T-helper 17 cell (primary cell): Measurements from ENCODE around the gene HDAC1. TPM values are rescaled to one million over a fixed set of nuclear protein-coding genes. Genes with fewer than 3 reads are reported as not detected.

Experiments used
- ATAC-seq: fragments of 150-1000 bp; cut with Tn5 transposase; 2 replicates; pipeline ENCODE4 v1.10.0; 2021; ENCODE audit warnings: mild to moderate bottlenecking, moderate library complexity
- DNase-seq, 3 donors: peaks; one replicate each; pipeline versions ENCODE4 v3.0.0 to v3.0.0-alpha.2; 2020 to 2021
- H3K9me3 ChIP-seq: one replicate; pipeline ENCODE4 v1.7.0; 2013; ENCODE audit warnings: low read length, mild to moderate bottlenecking; ENCODE audit not compliant: control insufficient read depth, poor library complexity, severe bottlenecking
- H3K27ac Mint-ChIP-seq: one replicate; pipeline ENCODE4 v1.8.0; 2022; ENCODE audit warnings: mild to moderate bottlenecking, moderate library complexity, mixed read lengths
- H3K27me3 Mint-ChIP-seq: one replicate; pipeline ENCODE4 v1.8.0; 2022; ENCODE audit warnings: mixed read lengths
- H3K36me3 Mint-ChIP-seq: one replicate; pipeline ENCODE4 v1.8.0; 2022; ENCODE audit warnings: low read depth, mixed read lengths
- H3K4me1 Mint-ChIP-seq: one replicate; pipeline ENCODE4 v1.8.0; 2022; ENCODE audit warnings: mild to moderate bottlenecking, mixed read lengths
- H3K4me3 Mint-ChIP-seq: one replicate; pipeline ENCODE4 v1.8.0; 2022; ENCODE audit warnings: mild to moderate bottlenecking, moderate library complexity, mixed read lengths
- total RNA-seq, 4 donors: library from RNA in 2 of 4; stranded (reverse) in 2 of 4; gene quantifications; one replicate each; pipeline ENCODE4 v1.2.3 and lab custom pipeline; 2022 to 2026

HDAC1 gene
- total RNA-seq, 2 donors from 2014 or later = 81.6 to 86.2 TPM

- H3K9me3 ChIP-seq = no peaks in the 10 kb centered on the region
- no peak overlapping the region for H3K27ac Mint-ChIP-seq
- peaks cover 12% of the 10 kb centered on the region for H3K27me3 Mint-ChIP-seq
- peaks cover 15% of the 10 kb centered on the region for H3K4me1 Mint-ChIP-seq
- no peak overlapping the region for H3K4me3 Mint-ChIP-seq
- no peak for DNase-seq
- peaks cover 3% of the 10 kb centered on the region for H3K36me3 Mint-ChIP-seq
- no peak for ATAC-seq
These were observed 71.8 kb downstream of the HDAC1 start for GRCh38 chr1:32363713-32364112.

DNA sequence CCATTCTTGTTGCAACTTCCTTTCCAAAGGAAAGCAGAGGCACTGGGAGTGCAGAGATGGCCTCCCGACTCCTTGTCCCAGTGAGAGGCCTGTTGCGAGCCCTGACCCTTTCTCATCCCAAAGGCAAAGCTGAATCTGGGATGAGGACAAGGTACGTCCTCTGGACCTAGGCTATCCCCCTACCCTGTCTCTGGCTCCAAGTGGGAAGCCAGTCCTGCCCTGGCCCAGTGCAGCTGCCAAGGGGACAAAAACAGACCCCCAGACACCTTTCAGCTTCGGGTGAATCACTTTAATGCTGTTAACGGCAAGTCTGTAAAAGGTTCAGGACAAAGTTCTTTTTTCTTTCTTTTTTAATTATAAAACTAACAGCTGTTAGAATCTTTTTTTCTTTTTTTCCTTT lies 73.0 kb downstream of the HDAC1 start:
- H3K9me3 ChIP-seq = no peaks in the 10 kb centered on the region
- H3K4me1 Mint-ChIP-seq = peaks cover 10% of the 10 kb centered on the region
- ATAC-seq = no peak
- H3K4me3 Mint-ChIP-seq = no peak overlapping the region
- peaks cover 12% of the 10 kb centered on the region for H3K27me3 Mint-ChIP-seq
- peaks cover 3% of the 10 kb centered on the region for H3K36me3 Mint-ChIP-seq
- DNase-seq = no peak
- H3K27ac Mint-ChIP-seq = no peak overlapping the region

GRCh38 chr1:32365445-32365844 lies 73.6 kb downstream of the HDAC1 start:
- H3K4me1 Mint-ChIP-seq = peaks cover 7% of the 10 kb centered on the region
- ATAC-seq (no peak), DNase-seq (no peak)
- no peaks in the 10 kb centered on the region for H3K9me3 ChIP-seq
- H3K4me3 Mint-ChIP-seq = peak overlapping the region; percentile 5
- peak overlapping the region; percentile 85 for H3K27ac Mint-ChIP-seq
- peaks cover 12% of the 10 kb centered on the region for H3K27me3 Mint-ChIP-seq
- H3K36me3 Mint-ChIP-seq = peaks cover 3% of the 10 kb centered on the region

DNA sequence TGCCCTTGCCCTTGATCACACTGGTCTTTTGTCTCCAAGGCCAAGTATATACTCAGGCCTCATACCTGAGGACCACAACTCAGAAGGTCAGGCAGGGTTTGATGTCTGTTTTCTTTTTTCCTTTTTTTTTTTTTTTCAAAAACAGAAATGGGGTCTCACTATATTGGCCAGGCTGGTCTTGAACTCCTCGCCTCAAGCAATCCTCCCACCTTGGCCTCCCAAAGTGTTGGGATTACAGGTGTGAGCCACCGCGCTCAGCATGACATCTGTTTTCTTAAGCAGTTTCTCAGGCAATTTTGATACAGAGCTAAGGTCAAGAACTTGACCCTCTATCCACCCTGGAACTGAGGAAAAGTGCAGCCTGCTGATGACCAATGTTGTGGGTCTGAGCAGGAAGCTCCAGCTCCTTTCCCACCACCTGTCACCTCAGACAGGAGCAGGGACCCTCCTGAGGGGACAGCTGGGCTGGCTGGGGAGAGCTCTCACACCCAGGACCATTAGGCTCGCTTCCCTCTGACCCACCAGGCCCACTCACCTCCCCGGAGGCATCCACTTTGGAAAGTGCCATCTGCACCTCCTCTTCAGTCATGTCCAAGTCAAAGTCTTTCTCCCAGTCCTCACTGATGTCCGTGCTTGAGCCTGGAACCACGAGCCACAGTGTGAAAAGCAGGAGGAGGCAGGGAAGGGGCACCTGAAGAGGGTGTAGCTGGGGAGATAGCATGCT lies 76.2 kb downstream of the HDAC1 start:
- peaks cover 17% of the 10 kb centered on the region for H3K4me1 Mint-ChIP-seq
- no peaks in the 10 kb centered on the region for H3K36me3 Mint-ChIP-seq
- DNase-seq (no peak), ATAC-seq (no peak)
- no peak overlapping the region for H3K4me3 Mint-ChIP-seq
- H3K27me3 Mint-ChIP-seq = no peaks in the 10 kb centered on the region
- no peak overlapping the region for H3K27ac Mint-ChIP-seq
- no peaks in the 10 kb centered on the region for H3K9me3 ChIP-seq

DNA sequence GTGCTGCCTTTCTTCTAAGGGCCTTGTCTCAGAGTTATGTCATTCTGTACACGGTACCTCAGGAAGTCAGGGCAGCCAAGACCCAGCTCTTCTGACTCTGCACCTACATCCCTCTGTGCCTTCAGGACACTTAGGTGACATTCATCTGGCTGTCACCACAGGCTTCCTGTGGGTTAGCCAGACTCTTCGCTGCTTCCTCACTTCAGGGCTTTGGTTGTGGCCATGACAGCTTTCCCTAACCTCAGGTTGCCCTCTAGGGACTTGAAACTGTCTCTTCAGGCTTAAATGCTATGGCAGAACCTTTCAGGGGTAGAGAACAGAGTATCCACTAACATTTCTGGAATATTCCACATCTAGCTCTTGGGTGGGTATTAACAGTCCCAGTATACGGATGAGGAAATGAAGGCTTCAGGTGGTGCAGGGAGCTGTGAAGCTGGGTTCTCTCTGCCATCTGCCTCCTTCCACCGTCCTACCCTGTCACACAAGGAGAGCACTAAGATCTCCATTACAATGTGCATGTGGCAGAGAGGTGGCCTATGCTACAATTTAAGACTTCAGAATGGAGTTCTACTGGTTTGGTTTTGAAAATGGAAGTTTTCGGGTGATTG lies 80.4 kb downstream of the HDAC1 start:
- ATAC-seq = peak; percentile 88
- DNase-seq = peak in 1 of 3 donors; percentile 43
- peaks cover 21% of the 10 kb centered on the region for H3K4me1 Mint-ChIP-seq
- peak overlapping the region; percentile 83 for H3K27ac Mint-ChIP-seq
- no peaks in the 10 kb centered on the region for H3K9me3 ChIP-seq
- no peaks in the 10 kb centered on the region for H3K27me3 Mint-ChIP-seq
- H3K4me3 Mint-ChIP-seq = peak overlapping the region; percentile 15
- H3K36me3 Mint-ChIP-seq = no peaks in the 10 kb centered on the region

- ATAC-seq = no peak
- Mint-ChIP-seq H3K27ac (peak overlapping the region; percentile 43), H3K4me1 (peaks cover 21% of the 10 kb centered on the region), H3K36me3 (peaks cover 7% of the 10 kb centered on the region), H3K27me3 (no peaks in the 10 kb centered on the region), H3K4me3 (peak overlapping the region; percentile 28)
- DNase-seq = no peak
- no peaks in the 10 kb centered on the region for H3K9me3 ChIP-seq
These were observed 82.2 kb downstream of the HDAC1 start for GRCh38 chr1:32373996-32374592.

- peaks cover 21% of the 10 kb centered on the region for H3K4me1 Mint-ChIP-seq
These were observed 84.3 kb downstream of the HDAC1 start for GRCh38 chr1:32376199-32376598.

GRCh38 chr1:32377541-32378220 lies 85.8 kb downstream of the HDAC1 start:
- H3K9me3 ChIP-seq = no peaks in the 10 kb centered on the region
- peaks cover 8% of the 10 kb centered on the region for H3K4me1 Mint-ChIP-seq
- no peak for DNase-seq
- H3K4me3 Mint-ChIP-seq = peak overlapping the region; percentile 67
- H3K27ac Mint-ChIP-seq = peak overlapping the region; percentile 82
- H3K27me3 Mint-ChIP-seq = no peaks in the 10 kb centered on the region
- no peak for ATAC-seq
- H3K36me3 Mint-ChIP-seq = peaks cover 14% of the 10 kb centered on the region

More at GRCh38 chr1:32376199-32376598, 84.3 kb downstream of the HDAC1 start:
- Mint-ChIP-seq H3K27me3 (no peaks in the 10 kb centered on the region), H3K27ac (no peak overlapping the region), H3K4me3 (no peak overlapping the region), H3K36me3 (peaks cover 14% of the 10 kb centered on the region)
- DNase-seq (no peak), ATAC-seq (no peak)
- no peaks in the 10 kb centered on the region for H3K9me3 ChIP-seq

DNA sequence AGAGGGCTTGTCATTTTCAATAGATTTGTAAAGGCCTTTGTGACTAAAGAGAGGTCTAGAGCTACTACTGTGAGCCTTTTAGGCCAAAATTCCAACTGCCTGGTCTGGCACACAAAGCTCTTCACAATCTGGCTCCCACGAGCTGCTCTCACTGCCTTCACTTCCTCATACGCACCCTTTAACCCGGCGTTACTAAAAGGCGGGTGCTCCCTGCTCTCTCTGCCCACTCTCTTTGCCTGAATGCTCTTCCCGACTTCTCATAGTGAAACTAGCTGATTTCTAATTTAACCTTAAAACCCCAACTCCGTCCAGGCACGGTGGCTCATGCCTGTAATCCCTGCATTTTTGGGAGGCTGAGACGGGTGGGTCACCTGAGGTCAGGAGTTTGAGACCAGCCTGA lies 88.2 kb downstream of the HDAC1 start:
- Mint-ChIP-seq H3K4me3 (no peak overlapping the region), H3K27ac (peak overlapping the region; percentile 84), H3K27me3 (no peaks in the 10 kb centered on the region), H3K4me1 (no peaks in the 10 kb centered on the region), H3K36me3 (peaks cover 14% of the 10 kb centered on the region)
- ATAC-seq = no peak
- DNase-seq = no peak
- H3K9me3 ChIP-seq = no peaks in the 10 kb centered on the region

Other genes with a start within 250 kb of the HDAC1 start
- gene TMEM39B, start 219.1 kb upstream of the HDAC1 start, total RNA-seq = 10 to 100 TPM; 15.8 to 16.7 TPM
- gene KPNA6, start 184.0 kb upstream of the HDAC1 start, total RNA-seq = 10 to 100 TPM; 39.8 to 57.6 TPM
- 10 to 100 TPM; 22.9 to 24.6 TPM for gene TXLNA, start 112.4 kb upstream of the HDAC1 start, total RNA-seq
- gene CCDC28B, start 91.5 kb upstream of the HDAC1 start, total RNA-seq = 1 to 10 TPM; 4.7 to 4.9 TPM
- 1 to 10 TPM; 3.2 to 4.1 TPM for gene IQCC, start 86.4 kb upstream of the HDAC1 start, total RNA-seq
- gene DCDC2B, start 83.0 kb upstream of the HDAC1 start, total RNA-seq = not detected
- gene TMEM234, start 69.7 kb upstream of the HDAC1 start, total RNA-seq = 10 to 100 TPM; 13.1 to 18.8 TPM
- 100 to 1,000 TPM; 116 to 132 TPM for gene EIF3I, start 69.7 kb upstream of the HDAC1 start, total RNA-seq
- gene FAM167B, start 44.9 kb upstream of the HDAC1 start, total RNA-seq = under 1 TPM; 0.60 to 0.72 TPM
- 100 to 1,000 TPM; 267 to 268 TPM for gene LCK, start 40.8 kb upstream of the HDAC1 start, total RNA-seq
- gene MARCKSL1, start 44.1 kb downstream of the HDAC1 start, total RNA-seq = 10 to 100 TPM; 18.4 to 24.4 TPM
- 10 to 100 TPM; 30.1 to 32.9 TPM for gene FAM229A, start 70.4 kb downstream of the HDAC1 start, total RNA-seq
- 1 to 10 TPM in 1 of 2 donors, not detected in 1; 1.2 TPM for gene TSSK3, start 70.5 kb downstream of the HDAC1 start, total RNA-seq
- 100 to 1,000 TPM; 177 to 181 TPM for gene BSDC1, start 102.4 kb downstream of the HDAC1 start, total RNA-seq
- not detected for gene ZBTB8B, start 173.0 kb downstream of the HDAC1 start, total RNA-seq
- gene ZBTB8A, start 247.3 kb downstream of the HDAC1 start, total RNA-seq = not detected